ENCODE data around the gene ZNF644.

ZNF644 gene

DNA sequence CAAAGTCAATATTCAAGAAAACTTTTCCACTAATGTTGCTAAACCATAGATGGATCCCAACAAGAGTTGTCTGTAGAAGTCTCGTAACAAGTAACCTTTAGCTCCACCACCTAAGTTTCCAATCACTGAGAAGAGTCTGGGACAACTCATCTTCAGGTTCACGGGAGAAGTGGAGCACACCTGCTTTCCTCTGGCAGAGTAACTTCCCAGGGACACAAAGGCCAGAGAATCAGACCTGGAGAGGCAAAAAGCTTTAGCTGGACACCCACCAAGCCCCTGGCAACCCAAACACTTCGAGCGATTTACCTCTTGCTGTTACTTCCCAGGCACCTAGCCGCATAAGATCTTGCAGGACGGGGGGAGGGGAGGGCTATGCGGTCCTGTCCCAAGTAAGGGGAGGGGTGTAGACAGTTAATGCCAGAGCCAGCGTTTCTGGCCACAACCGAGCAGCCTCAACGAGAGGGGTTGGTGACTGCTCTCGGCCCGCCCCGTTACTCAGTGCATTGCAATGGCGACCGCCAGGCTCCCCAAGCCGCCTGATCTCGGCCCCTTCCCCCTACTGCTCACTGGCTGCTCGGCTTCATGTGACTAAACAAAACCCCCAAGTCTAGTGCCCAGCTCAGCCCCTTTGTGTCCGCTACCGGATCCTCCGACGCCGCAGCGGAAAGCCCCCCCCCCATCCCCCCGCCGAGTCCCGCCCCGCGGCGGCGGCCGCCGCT lies 709 bp downstream of the ZNF644 start:
- peak; percentile 81 for DNase-seq (ENCODE audit: low read depth)

- no peak for DNase-seq (ENCODE audit: low read depth)
These were observed 1.3 kb downstream of the ZNF644 start for GRCh38 chr1:91020486-91020885.

GRCh38 chr1:91018006-91018405 lies 3.8 kb downstream of the ZNF644 start:
- peak; percentile 35 for DNase-seq (ENCODE audit: low read depth)

DNA sequence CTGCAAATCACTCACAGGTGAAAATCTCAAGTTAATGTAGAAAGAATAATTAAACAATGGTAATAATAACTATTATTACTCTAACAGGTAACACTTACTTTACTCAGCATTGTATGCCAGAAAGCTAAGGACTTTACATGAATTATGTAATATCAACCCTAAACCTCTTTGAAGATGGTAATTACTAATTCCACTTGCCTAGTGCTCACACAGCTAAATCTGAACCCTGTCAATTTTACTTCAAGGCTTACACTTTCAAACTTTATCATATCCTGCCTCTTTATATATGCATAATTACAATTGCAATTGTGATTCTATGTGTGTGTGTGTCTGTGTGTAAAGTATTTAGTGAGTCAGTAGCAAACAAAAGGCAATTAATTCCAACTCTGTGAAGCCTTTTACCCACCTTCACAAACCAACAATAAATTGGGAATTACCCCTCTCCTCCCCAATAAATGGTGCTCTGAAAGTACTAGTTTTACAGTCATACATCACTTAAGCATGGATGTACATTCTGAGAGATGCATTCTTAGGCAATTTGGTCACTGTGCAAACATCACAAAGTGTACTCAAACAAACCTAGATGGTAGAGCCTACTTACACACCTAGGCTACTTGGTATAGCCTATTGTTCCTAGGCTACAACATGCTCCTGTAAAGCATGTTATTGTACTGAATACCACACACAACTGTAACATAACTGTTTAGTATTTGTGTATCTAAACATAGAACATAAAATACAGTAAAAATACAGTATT lies 5.9 kb downstream of the ZNF644 start:
- peak; percentile 49 for DNase-seq (ENCODE audit: low read depth)

- no peak for DNase-seq (ENCODE audit: low read depth)
These were observed 6.5 kb downstream of the ZNF644 start for GRCh38 chr1:91015358-91015780.

DNA sequence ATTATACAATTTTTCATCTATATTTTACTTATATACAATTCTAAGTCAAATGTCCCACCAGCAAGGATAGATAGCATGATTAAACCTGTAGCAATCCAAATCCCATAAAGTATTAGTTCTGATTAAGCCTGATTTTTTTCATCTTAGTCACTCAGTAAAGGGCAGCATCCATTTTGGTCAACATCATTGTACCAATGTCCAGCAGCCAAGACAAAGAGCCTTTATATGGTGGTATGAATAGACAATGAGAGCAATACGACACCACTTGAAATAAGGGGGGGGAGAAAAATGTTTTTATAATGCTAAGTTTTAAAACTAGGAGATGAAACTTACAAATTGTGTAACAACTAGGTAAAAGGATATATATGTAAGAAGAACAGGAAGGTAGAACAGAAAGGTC lies 7.4 kb downstream of the ZNF644 start:
- DNase-seq (ENCODE audit: low read depth): no peak

DNA sequence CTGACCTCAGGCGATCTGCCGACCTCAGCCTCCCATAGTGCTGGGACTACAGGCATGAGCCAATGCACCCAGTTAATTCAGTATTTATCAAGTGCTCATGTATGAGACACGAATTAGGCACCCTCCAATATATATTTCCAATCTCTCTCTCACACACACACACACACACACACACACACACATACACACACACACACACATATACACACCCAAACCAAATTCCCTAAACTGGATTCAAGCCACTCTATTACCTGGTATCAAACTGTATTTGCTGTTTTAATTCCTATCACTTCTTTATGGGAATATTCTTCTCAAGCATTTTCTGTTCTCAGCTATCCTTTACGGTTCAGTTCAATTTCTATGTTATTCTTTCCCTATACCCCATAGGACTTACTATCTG lies 8.5 kb downstream of the ZNF644 start:
- DNase-seq (ENCODE audit: low read depth): no peak

DNA sequence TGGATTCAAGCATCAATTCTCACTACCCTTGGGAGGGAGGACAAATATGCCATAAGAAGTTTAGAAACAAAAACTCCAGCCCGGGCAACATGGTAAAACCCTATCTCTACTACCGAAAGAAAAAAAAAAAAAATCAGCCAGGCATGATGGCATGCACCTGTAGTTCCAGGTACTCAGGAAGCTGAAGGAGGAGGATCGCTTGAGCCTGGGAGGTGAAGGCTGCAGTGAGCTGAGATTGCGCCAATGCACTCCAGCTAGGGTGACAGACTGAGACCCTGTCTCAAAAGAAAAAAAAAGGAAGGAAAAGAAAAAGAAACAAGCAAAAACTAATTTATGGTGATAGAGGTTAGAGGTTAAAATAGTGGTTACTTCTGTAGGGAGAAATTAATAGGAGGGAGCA lies 9.6 kb downstream of the ZNF644 start:
- no peak for DNase-seq (ENCODE audit: low read depth)

DNA sequence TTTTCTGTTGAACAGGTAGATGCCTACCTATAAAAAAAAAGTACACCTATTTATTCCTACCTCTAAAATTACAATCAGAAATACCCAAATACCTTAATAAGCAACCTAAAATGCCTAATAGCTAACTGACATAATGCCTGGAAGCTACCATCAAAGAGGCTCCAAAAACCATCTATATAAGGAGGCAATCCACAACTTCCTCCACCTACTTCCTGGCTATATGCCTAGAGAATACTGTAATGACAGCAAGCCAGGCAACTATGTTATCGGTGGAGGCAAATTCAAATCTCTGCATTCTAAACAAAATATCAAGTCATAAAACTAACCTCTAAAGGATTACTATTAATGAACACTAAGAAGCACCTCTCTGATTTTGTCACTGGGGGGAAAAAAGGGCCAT lies 10.1 kb downstream of the ZNF644 start:
- DNase-seq (ENCODE audit: low read depth): peak; percentile 53

DNA sequence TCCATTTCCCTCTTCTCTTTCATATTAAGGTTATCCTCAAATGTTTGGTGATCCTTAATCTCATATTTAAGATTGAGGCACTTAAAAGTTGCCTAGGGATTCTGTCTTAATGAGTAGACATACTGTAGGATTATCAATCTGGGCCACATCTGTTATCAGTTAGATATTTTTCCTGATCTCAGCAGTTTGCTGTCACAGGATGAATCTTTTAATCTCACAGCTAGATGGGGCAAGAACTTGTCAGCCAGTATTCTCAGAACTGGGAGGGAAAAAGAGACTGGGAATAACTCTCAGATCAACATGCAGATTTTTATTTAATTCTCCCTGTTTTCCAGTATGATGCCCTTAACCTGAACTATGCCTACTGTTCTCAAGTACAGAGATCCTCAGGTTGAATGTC lies 14.0 kb downstream of the ZNF644 start:
- DNase-seq (ENCODE audit: low read depth): no peak

- DNase-seq (ENCODE audit: low read depth): no peak
These were observed 14.7 kb downstream of the ZNF644 start for GRCh38 chr1:91007092-91007491.

DNA sequence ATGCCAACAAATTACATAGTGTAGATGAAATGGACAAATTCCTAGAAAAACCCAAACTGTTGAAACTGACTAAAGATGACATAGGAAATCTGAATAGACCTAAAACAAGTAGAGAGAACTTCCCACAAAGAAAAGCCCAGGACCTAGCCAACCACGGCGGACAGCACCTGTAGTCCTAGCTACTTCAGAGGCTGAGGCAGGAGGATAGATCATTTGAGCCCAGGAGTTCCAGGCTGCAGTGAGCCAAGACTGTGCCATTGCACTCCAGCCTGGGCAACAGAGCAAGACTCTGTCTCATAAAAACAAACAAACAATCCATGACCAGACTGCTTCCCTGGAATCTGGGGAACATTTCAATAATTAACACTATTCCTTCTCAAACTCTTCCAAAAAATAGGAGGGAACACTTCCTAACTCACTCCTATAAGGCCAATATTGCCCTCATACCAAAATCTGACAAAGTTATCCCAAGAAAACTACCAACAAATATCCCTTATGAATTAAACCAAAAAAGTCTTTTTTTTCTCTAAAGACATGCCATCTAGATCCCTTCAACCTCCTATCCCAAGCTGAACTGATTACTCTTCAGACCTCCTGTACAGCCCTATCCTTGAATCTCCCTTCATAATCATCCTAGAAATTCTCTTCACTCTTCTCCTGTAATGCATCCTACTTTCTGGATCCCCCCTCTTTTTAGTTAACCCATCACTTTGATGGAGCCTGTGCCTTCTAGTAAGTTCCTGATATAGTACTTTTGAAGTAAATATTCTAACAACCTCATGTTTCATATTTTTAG lies 15.5 kb downstream of the ZNF644 start:
- DNase-seq (ENCODE audit: low read depth): no peak

- DNase-seq (ENCODE audit: low read depth): no peak
These were observed 16.6 kb downstream of the ZNF644 start for GRCh38 chr1:91005285-91005684.

GRCh38 chr1:91004145-91004544 lies 17.7 kb downstream of the ZNF644 start:
- DNase-seq (ENCODE audit: low read depth): no peak

DNA sequence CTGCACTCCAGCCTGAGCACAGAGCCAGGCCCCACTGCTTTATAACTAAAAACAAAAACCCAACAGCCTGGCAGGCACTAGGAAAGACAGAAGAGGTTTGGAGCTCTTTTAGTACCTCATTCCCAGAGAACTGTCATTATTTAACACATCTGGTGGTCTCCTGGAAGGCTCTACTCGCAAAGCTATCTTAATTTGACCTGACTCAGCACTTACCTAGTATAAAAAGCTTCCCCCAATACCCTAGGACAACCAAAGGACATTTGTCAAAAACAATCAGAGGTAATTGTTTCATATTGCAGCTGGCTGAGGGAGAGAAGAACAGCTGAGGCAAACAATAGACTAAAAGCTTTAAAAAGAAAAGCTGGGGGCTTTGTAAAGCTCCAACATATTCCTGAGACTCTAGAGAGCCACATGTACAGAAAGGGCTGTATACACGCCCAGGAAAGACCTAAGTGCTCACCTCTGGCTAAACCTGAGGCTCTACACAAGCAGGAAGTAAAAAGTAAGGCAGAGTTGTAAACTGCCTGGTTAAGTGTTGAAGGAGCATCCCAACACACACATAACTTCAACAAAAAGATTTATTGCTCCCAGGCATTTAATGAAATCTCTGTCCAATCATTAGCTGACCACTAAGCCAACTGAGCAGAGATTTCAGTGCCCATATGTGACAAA lies 25.0 kb downstream of the ZNF644 start:
- DNase-seq (ENCODE audit: low read depth): no peak

DNA sequence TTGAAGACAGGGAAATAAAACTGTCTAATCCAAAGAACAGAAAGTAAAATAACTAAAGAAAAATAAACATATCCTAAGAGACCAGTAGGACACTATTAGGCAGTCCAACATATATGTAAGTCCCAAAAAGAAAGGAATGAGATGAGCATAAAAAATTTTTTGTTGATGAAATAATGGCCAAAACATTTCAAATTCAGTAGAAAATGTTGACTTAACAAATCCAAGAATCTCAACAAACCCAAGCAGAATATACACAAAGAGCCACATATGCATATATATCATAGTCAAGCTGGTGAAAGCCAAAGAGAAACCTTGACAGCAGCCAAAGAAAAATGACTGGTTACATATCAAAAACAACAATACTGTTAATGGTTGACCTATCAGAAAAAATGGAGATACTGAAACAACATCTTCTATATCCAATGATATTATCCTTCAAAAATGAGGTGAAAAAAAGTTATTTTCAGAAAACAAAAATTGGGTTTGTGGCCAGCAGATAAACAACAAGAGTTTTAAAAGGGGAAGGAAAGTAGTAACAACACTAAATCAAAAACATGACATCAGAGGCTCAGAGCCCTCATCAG lies 26.4 kb downstream of the ZNF644 start:
- no peak for DNase-seq (ENCODE audit: low read depth)

DNA sequence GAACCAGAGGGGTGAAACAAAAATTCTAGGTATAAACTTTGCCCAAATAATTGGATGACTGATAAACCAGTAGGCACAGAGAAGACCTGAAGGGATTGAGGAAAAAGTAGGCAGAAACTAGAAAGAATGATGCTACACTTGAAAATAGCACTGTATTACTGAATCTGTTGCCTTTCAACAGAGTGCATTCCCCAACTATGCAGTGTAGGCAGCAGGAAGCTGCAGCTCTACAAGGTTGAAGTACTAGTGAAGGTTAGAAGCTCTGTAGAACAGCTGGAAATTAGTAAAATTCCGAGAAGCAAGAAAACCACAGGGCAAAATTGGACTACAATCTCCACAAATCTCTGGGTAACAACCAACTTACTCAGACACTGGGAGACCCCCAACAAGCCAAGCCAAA lies 27.4 kb downstream of the ZNF644 start:
- DNase-seq (ENCODE audit: low read depth): peak; percentile 23

- DNase-seq (ENCODE audit: low read depth): no peak
These were observed 28.6 kb downstream of the ZNF644 start for GRCh38 chr1:90993245-90993644.

DNA sequence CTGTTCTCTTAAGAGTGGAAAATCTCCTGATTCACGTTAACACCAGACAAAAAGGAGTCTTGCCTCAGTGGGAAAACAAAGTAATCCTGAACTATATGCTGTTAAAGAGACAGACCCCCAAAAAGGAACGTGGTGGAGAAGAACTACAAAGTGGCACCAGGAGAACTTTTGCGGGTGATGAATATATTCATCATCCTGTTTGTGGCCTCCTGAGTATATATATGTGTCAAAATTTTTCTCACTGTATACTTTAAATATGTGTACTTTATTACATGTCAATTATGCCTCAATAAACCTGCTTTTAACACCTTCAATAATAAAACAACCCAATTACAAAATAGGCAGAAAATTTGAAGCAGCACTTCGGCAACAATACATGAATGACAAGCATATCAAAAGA lies 31.1 kb downstream of the ZNF644 start:
- DNase-seq (ENCODE audit: low read depth): no peak

DNA sequence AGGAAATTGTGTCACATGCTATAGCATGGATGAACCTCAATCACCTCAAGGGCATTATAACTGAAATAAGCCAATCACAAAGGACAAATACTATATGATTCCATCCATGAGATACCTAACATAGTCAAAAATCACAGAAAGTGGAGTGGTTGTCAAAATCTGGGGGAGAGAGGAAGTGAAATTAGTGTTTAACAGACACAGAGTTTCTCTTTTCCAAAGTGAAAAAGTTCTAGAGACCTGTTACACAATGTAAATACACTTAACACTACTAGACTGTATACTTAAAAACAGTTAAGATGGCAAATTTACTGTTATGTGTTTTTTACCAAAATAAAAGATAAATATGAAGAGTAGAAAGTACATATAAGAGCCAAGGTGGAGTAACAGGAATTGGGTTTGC lies 31.8 kb downstream of the ZNF644 start:
- no peak for DNase-seq (ENCODE audit: low read depth)

- DNase-seq (ENCODE audit: low read depth): no peak
These were observed 32.5 kb downstream of the ZNF644 start for GRCh38 chr1:90989302-90989701.

- no peak for DNase-seq (ENCODE audit: low read depth)
These were observed 34.0 kb downstream of the ZNF644 start for GRCh38 chr1:90987841-90988240.

All from iris pigment epithelial cell (primary cell).